GM19023 (cell line): Measurements from ENCODE around the gene ZNF277.

ENCODE experiments used
- ATAC-seq: cut with Tn5 transposase; IDR thresholded peaks from one replicate; pipeline ENCODE4 v1.9.1; 2021; ENCODE audit warnings: mild to moderate bottlenecking, moderate library complexity; ENCODE audit not compliant: unreplicated experiment

ZNF277 gene

DNA sequence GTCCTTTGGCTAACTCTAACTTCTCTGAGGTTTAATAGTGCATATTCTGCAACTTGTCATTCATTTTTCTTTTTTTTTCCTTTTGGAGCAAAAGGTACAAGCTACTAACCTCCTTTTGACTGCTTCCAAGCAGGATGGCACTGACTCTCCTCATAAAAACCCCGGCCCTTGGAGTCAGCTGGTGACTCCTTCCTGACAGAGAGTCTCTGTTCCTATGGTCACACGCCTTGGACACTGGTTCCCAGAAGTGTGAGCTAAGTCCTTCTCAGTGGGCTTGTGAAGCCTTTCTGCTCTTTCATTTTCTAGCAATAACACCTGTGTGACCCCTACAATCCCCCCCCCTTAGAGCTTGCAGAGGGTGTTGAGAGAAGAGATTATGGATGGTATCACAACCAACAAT is 22.0 kb upstream of the ZNF277 start:
- ATAC-seq: no peak

DNA sequence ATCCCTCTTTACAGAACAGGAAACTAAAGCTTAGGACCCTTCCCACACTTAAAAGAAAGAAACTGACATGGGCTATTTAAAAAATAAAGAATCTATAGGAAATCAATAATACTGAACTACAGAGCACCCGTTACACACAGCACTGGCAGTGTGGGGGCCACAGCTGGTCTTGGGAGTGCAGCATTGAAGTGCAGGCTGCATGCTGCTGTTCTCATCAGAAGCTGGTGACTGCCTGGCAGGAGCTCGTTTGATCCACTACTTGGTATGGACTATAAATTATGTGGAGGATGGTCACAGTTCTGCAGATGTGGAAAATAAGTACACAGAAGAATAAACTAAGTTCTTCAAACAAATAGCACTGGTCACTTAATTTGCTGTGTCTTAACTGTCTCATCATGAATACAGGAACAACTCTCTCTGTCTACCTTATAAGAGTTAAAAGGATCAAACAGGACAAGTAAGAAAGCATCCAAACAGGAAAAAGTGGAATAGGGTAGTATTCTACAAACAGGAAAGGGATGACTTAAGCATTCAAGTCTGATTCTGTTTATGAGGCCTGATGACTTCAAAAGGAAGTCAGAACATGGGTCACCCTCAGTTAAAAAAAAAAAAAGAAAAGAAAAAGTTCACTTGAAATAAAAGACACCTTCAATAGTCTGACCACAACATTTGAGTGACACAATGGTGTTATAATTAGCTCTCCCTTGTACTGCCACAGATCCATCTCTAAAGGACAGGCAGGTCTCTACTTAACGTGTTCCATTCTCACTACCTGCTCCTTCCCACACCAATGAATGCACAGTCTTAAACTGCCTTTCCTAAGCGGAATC is 21.3 kb upstream of the ZNF277 start:
- no peak for ATAC-seq

DNA sequence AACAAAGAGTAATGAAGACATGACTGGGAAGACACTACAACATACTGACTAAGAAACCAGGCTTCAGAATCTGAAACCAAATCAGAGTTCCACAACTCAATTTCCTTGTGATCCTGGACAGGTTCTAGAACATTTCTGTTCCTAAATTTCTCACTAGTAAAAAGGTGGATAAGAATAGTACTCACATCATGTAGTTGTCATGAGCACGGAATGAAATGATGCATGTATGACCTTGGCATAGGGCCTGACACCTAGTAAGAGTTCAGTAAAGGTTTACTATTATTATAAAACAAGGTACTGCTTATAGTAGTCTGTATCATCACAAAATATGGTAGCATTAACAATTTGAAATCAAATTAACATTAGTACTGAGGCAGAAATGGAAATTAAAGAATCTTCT is 20.2 kb upstream of the ZNF277 start:
- no peak for ATAC-seq

DNA sequence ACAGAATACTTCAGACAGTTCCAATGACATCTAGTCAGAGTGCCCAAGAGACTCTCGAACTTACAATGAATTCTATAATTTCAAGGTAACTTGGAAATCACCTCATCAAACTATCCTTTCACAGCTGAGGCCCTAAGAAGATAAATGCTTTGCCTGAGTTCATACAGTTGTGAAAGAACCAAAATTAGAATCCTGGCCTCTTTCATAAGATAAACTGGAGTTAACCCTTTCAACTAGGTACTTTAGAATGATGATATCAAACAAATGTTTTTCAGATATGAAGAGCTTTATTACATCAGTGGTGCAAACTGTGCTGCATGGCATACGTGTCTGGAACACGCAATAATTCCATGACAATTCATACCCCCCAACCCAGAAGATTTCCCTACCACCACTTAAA is 18.2 kb upstream of the ZNF277 start:
- no peak for ATAC-seq

DNA sequence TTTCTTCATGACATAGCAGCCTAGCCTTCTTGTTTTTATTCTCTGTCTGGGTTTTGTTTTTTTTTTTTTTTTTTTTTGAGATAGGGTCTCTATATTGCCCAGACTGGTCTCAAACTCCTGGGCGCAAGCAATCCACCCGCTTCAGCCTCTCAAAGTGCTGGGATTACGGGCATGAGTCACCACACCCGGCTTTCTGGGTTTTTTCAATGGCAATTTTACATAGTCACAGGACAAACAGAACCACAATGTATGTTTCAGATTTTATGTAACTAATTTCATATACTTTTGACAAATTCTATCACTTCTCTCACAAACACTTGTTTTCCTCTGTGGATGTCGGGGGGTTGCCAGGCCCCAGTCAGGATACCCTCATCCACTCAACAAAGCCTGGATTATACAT is 16.8 kb upstream of the ZNF277 start:
- no peak for ATAC-seq

DNA sequence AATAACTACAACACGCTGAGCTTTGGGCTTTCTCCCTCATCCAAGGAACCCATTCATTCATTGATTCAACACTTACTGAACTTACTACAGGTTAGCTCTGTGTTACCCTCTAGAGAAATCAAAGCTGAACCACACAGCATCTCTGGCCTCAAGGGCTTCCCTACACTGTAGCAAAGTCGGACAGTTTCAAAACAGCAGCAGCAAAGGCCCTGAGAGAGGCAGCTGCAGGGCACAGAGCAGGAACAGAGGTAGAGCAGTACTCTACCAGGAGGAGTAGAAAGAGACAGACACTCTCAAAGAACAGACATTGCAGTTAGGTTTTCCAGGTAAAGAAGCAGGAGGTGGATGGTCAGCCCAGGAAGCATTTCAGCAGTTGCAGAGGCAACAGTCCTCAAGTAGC is 16.4 kb upstream of the ZNF277 start:
- no peak for ATAC-seq

DNA sequence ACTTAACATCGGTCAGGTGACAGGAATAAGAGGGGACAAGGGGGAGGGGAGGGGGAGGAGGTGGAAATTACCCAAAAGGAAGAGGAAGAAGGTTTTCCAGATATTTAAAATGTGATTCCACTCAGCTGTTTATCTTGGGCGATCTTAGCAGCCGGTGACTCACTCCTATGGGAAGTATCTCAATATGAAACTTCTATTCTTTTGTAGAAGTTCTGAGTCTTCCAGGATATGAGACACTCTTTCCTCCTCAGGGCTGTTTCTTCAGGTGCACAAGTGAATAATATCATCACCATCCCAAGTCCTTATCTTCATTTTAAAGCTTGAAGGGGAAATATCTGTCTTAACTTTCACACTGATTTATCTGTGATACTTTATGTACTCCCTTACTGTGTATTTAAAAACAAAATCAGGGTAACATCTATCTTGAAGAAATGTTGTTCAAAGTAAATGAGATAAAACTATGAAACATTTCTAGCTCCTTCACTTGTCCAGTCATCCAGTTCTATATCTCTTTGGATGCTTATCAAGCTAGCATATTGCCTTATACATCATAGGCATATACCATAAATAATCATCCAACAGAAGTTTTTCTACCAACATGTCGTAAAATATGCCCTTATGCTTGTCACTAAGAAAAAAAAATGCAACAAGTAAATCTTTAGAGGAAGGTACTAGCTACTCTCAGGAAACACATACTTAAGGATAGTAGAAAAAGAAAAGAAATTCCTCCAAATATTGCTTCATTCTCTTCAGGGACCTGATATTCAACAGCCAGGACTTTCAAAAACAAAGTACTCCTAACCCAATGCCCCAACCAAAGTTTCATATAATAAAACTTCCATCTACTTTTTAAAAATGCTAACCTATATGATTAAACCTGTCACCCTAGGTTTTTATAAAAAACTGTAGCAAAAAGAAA is 14.0 kb upstream of the ZNF277 start:
- ATAC-seq: no peak

DNA sequence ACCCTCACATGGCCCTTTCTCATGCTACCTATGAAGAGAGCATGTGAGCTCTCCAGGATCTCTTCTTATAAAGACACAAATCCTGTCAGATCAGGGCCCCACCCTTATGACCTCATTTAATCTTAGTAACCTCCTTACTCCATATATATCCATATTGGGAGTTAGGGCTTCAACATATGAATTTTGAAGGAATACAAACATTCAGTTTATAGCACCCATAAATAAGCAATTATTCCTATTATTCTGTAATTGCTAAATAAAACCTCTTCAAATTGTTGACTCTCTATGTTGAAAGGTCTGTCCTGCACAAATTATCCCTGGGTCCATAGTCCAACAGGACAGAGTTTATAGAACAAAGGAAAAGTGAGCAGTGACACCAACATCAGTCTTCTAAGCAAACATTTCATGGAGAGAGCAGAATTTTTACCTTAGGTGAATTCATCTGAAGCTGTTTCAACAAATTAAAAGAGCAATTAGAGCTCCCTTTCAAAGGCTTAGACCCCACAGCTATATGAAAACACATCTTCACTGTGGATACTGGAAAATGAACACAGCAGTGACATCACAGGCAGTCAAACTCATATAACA is 12.5 kb upstream of the ZNF277 start:
- ATAC-seq: no peak

DNA sequence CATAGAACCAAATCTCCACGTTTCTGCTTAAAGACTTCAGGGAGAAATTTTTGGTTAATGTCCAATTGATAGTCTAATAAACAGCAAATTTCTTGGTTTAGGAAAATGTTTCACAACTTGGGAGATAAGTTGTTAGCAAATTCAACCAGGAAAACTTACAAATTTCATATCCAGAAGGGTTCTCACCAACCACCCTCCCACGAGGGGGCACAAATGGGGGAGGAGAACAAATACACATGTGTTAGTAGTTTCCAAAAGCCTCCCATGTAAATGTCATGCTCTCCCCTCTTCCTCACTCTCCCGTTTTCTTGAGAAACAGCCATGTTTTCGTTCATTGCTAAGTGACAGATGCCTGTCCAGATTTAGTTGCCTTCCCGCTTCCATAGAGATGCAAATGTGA is 10.8 kb upstream of the ZNF277 start:
- ATAC-seq: no peak

DNA sequence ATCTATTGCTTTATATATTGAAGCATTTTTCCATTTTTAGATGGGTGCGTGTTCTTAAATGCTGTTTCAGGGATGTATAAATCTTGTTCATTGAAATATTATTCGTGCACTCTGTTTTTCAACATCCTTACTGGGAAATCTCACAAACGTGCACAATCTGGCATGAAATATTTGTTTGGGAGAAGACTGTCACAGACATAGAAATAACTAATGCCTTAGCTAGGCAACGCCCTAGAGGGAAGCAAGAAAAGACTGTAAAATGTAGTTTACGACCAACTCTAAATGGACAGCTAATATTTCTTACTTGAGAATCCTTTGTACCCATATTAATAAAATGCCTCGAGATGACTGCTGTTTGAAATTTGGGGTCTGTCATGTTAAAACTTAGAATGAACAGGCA is 9.2 kb upstream of the ZNF277 start:
- no peak for ATAC-seq

DNA sequence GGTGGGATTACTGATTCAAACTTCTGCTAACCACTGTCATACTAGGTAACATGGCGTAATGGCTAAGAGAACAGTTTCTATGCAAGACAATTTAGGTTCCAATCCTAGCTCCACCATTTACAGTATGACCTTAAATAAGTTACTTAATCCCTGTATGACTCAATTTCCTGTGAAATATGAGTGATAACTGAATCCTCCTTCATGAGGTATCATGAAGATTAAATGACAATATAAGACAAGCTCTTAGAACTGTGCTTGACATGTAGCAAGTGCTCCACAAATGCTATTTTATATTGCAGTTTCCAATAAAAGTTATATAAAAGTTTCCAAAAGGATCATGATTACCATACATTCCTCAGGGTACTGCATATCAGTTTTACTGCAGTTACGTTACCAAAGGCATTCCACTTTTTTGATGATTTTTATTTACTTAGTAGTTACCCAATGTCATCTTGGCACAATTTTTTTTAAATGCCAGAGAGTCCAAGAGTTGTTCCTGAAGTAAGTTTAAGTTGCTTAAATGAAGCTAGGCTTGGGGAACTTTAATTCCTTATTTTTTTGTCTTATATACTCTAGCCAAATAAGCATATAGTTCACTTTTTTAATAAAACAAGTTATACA is 7.3 kb upstream of the ZNF277 start:
- no peak for ATAC-seq

DNA sequence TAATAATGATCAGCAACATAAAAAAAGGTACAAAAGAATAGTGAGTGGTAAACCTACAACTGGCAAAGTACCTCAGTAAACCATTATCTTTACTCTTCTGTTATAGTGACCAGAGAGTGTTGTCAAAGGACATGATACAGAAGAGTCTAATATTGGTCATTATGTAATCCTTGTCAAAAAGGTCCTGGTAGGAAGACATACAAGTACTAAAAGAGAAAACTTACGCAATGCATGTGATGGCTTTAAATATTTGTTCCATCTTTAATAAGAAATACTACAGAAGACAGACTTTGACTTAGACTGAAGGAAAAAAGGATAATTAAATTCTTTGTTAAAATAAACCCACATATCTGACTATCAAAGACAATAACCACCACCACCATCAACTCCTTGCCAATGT is 6.8 kb upstream of the ZNF277 start:
- no peak for ATAC-seq

DNA sequence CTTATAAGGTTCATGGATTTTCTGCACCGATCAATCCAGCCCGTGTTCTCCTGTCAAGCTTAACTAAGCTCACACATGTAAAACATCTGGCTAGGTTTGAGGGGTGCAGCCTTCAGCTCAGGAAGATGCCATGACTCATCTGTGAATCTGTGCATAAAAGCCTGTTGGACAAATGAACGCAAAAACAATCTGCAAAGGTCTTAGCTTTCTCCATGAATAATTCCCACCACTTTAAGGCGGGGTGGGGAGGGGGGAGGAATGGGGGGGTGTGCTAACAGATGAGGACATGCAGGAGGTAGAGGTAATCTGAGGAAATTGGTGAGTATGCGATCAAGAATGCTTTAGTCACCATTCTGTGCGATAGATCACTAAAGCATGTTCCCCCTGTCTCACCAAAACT is 5.1 kb upstream of the ZNF277 start:
- ATAC-seq: no peak

DNA sequence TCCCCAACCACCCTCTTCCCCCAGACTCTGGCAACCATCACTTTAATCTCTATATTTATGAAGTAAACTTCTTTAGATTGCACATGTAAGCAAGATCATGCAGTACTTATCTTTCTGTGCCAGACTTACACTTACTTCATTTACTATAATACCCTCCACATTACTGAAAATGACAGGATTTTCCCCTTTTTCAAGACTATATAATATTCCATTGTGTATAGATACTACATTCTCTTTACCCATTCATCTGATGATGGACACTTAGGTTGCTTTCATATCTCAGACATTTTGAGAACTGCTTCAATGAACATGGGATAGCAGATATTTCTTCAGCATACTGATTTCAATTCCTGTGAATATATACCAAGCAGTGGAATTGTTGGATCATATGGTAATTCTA is 4.7 kb upstream of the ZNF277 start:
- no peak for ATAC-seq

DNA sequence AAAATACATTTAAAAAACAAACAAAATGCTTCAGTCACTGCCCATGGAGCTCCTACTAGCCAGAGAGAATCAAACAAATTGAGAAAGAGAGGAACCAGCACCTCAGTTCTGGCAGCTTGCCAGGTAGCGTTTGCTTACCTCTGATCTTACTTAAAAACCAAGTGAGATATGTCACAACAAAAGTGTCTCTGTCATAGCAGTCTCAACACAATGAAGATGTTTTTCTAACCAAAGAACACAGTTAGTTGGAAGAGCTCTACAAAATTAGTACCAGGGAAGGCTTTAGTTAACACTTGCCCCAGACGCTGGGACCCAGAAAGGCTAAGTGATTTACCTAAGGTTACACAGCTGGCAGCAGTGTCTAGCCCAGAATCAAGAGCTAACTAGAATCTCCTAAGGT is 3.7 kb upstream of the ZNF277 start:
- ATAC-seq: no peak

DNA sequence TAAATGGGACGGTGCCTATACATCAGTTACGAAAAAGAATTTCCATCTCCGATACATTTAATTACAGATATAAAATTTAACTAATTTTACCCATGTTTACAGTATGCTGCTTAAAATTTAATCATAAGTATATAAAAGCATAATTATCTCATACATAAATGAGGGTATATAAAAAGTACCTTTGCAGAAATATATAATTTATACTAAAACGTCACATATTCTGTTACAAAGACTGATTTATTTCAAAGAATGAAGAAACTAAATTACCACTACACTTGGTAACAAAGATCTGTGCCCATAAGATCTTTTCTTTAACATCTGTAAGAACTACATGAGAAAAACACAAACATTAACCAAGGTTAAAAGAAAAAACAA is 3.1 kb upstream of the ZNF277 start:
- no peak for ATAC-seq

DNA sequence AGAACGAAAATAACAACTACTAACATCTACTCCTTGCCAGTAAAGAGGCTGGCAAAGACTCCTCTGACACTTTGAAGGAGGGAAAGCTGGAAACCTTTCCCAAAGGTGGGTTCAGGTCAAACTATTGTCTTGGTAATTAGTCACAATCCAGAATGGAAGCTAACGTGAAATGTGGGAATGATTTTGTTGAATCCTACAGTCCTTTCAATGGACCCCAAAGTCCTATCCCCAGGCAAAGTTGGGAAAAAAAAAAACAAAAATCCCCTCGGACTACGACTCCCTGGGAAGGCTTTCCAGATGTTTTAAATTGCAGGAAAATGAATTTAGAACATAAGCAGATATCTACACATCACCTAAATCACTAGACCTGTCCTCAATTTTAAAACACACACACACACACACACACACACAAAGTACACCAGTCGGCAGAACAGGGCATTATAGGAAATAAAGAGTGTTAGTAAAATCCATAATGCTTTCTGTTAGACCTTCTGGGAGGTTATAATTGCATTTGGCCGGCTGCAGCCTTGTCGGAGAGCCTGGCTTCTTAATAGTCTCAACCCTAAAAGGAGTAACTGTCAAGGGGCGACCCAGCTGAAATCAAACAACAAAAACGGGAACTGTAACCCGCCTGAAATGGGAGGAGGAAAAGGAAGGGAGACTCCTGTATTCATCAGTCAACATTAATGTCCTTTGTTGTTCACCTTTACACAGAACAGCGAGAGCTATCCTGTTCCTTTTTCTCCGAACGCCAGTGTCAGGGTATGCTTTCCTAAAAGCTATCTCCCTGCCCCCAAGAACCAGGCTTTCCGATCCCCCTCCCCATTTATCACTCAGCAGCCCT is 1.8 kb upstream of the ZNF277 start:
- ATAC-seq: no peak

DNA sequence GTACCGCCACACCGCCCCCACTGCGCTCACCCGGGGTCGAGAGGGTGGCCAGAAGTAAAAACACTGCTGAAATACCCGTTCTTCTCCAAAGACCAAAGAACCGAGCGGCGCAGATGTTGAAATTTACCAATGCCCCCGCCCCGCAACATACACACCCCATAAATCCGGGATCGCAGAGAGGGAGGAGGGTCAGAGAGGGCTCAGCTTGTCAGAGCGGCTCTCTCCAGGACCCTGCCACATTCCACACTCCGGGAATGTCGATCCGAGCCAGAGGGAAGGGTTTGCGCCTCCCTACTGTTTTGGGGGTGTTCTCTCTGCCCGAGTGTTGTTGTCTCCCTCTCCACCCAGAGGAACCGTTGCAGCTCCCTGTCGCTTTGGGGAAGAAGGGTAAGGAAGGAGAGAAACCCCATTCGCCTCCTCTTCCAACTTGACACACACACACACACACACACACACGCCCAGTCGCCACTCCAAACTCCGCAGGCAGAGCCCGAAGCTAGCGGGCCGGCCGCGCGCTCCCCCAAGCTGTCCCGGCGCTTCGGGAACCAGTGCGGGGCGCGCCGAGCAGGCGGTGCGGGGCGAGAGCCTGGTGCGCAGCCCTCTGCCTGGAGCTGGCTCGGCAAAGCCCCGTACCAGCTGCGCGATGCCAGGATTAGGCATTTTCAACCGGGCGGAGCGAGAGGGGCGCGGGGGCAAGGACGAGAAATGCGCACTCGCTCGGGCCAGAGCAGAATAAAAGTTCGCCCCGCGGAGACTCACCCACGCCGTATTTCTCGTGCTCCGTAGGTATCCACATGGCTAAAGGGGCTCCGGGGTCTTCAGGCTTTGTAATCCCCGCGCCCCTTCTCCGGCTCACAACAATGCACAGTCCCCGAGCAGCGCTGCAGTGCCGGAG is 905 bp upstream of the ZNF277 start:
- peak; percentile 3 for ATAC-seq

DNA sequence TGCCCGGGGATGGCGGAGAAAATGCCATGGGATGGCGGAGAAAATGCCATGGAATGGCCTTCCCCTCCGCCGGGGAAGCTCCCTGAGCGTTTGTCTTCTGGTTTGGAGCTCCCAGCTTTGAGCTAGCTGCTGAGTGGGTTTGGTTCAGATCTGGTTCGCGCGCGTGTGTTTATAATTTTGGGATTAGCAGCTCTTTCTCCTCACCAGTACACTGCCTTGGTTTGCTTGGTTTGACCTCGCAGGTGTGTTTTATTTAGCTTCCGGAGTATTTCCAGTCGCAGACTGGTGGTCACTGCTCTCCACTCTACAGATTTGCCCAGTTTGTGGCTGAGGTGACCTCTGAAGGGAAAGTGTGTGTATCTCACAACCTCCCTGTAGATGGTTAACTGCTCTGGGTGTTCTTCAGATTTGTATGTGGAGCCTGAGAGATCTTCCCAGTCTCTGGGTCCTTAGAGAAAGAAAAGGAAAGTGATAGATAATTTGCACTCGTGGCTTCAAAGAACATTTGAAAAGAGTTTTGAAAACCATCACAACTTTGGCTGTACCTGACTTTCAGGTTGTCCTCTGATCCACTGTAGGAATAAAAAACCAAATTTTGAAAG is 597 bp downstream of the ZNF277 start:
- no peak for ATAC-seq
